Esophagus muscularis mucosa (tissue), 4 donors: ENCODE measurements around the gene ADD3. TPM values are rescaled to one million over a fixed set of nuclear protein-coding genes. Genes with fewer than 3 reads are reported as not detected.
"Not testable (repeated sequence)": the region's sequence is repeated elsewhere in the genome, so short reads cannot be mapped to it uniquely, and the experiment has no call there.

Source experiments
- DNase-seq: peaks from one replicate; pipeline ENCODE4 v3.0.0-alpha.2; 2017; ENCODE audit errors: extremely low spot score
- H3K27ac ChIP-seq, 4 donors: fragments of 200-600 bp; sonication (generic); replicated peaks in 1 of 4; 1 replicate in 3 of 4; 2 replicates in 1 of 4; pipeline ENCODE4 v1.5.1; 2016 to 2019; ENCODE audit warnings: mild to moderate bottlenecking in 1 of 4
- H3K27me3 ChIP-seq, 4 donors: fragments of 200-600 bp; sonication (generic); one replicate each; pipeline versions ENCODE4 v1.5.1 to v1.6.0; 2016 to 2019
- H3K36me3 ChIP-seq, 4 donors: fragments of 200-600 bp; sonication (generic); one replicate each; pipeline ENCODE4 v1.5.1; 2016 to 2019
- H3K4me1 ChIP-seq, 4 donors: fragments of 200-600 bp; sonication (generic); one replicate each; pipeline ENCODE4 v1.5.1; 2016 to 2019
- H3K4me3 ChIP-seq, 4 donors: fragments of 200-600 bp; sonication (generic); 1 replicate in 2 of 4; 2 replicates in 2 of 4; pipeline ENCODE4 v1.5.1; 2016 to 2019; ENCODE audit warnings: mild to moderate bottlenecking in 4 of 4, moderate library complexity in 1 of 4
- H3K9me3 ChIP-seq, 4 donors: fragments of 200-600 bp; sonication (generic); 1 replicate in 3 of 4; 2 replicates in 1 of 4; pipeline ENCODE4 v1.5.1; 2016 to 2019
- CTCF ChIP-seq, 3 experiments: fragments of 200-600 bp in 2 of 3; fragments of 450-650 bp in 1 of 3; sonication (generic) in 2 of 3; IDR thresholded peaks; one replicate each; pipeline ENCODE4 v1.5.1; 2017 to 2019; ENCODE audit warnings: antibody characterized with exemption in 3 of 3, mild to moderate bottlenecking in 2 of 3, moderate library complexity in 1 of 3
- EP300 ChIP-seq: sonication (generic); formaldehyde crosslinking; IDR thresholded peaks from one replicate; pipeline ENCODE4 v1.6.1; 2017; ENCODE audit warnings: antibody characterized with exemption
- POLR2A ChIP-seq: fragments of 450-650 bp; IDR thresholded peaks from one replicate; pipeline ENCODE4 v1.6.1; 2017; ENCODE audit warnings: antibody characterized with exemption, moderate library complexity, mild to moderate bottlenecking, low read depth
- POLR2AphosphoS5 ChIP-seq, 2 donors: sonication (generic); formaldehyde crosslinking; IDR thresholded peaks; one replicate each; pipeline ENCODE4 v1.6.1; 2017; ENCODE audit warnings: antibody characterized with exemption in 2 of 2
- WGBS: methylation state at CpG from one replicate; pipeline ENCODE4 v1.1.5; 2018; 5-methylcytosine and 5-hydroxymethylcytosine counted together
- intact Hi-C: fragments of 100-400 bp; cut with DNase I; formaldehyde crosslinking; loops from one replicate; pipeline ENCODE4 v1.15.1; 2023
- total RNA-seq, 4 donors: library from RNA; depleted of rRNA; stranded (reverse); fragments of >200 nt; gene quantifications; one replicate each; pipeline versions ENCODE4 v1.1.0 to v1.2.1, GENCODE V29; 2016

ADD3 gene
- total RNA-seq, 4 donors from 2014 or later, result 60.1 to 228 (median 99.2) TPM

GRCh38 chr10:110042181-110042580, 34.4 kb downstream of the ADD3 start:
- TF ChIP-seq EP300, result no peak
- no peak for TF ChIP-seq POLR2A
- TF ChIP-seq POLR2AphosphoS5 (IDR thresholded peaks at IDR 0.05), result no peak
- no peak for TF ChIP-seq CTCF (IDR thresholded peaks at IDR 0.05)
- Histone ChIP-seq H3K27ac (no peak overlapping the region), H3K4me3 (no peak overlapping the region), H3K27me3 (no peaks in the 10 kb centered on the region), H3K9me3 (no peaks in the 10 kb centered on the region), H3K36me3 (no peaks in the 10 kb centered on the region), H3K4me1 (peaks cover 4 to 14% (median 8%) of the 10 kb centered on the region in 4 donors)
- DNase-seq, result no peak
- WGBS, result 74% methylated on average over 3 of the region's 3 CpGs
- intact Hi-C loops, result no loop called here

GRCh38 chr10:110042891-110043290, 35.1 kb downstream of the ADD3 start:
- Histone ChIP-seq H3K27me3 (no peaks in the 10 kb centered on the region), H3K36me3 (no peaks in the 10 kb centered on the region), H3K4me1 (peaks cover 0 to 12% (median 6%) of the 10 kb centered on the region in 4 donors), H3K9me3 (no peaks in the 10 kb centered on the region), H3K27ac (no peak overlapping the region), H3K4me3 (no peak overlapping the region)
- TF ChIP-seq CTCF (IDR thresholded peaks at IDR 0.05) (no peak), POLR2A (no peak), EP300 (no peak), POLR2AphosphoS5 (IDR thresholded peaks at IDR 0.05) (no peak)
- DNase-seq, result no peak
- intact Hi-C loops, result no loop called here
- WGBS, result 91% methylated on average over 4 of the region's 4 CpGs

GRCh38 chr10:110044681-110045080, 36.9 kb downstream of the ADD3 start:
- H3K36me3 ChIP-seq, result no peaks in the 10 kb centered on the region
- DNase-seq, result no peak
- no peaks in the 10 kb centered on the region for H3K27me3 ChIP-seq
- no peak overlapping the region for H3K27ac ChIP-seq
- WGBS, result 90% methylated on average over 2 of the region's 2 CpGs
- H3K4me1 ChIP-seq, result peaks cover 0 to 12% (median 5%) of the 10 kb centered on the region in 4 donors
- intact Hi-C loops, result no loop called here
- H3K4me3 ChIP-seq, result no peak overlapping the region
- H3K9me3 ChIP-seq, result no peaks in the 10 kb centered on the region
- TF ChIP-seq CTCF (IDR thresholded peaks at IDR 0.05), result no peak
- no peak for TF ChIP-seq POLR2AphosphoS5 (IDR thresholded peaks at IDR 0.05)
- TF ChIP-seq EP300, result no peak
- TF ChIP-seq POLR2A, result no peak

GRCh38 chr10:110045772-110046171, 38.0 kb downstream of the ADD3 start:
- H3K4me1 ChIP-seq, result peaks cover 0 to 5% (median 2%) of the 10 kb centered on the region in 4 donors
- DNase-seq, result no peak
- H3K9me3 ChIP-seq, result no peaks in the 10 kb centered on the region
- H3K4me3 ChIP-seq, result no peak overlapping the region
- intact Hi-C loops, result no loop called here
- no peaks in the 10 kb centered on the region for H3K27me3 ChIP-seq
- no peaks in the 10 kb centered on the region for H3K36me3 ChIP-seq
- H3K27ac ChIP-seq, result no peak overlapping the region
- 83% methylated on average over 2 of the region's 2 CpGs for WGBS
- no peak for TF ChIP-seq POLR2A
- no peak for TF ChIP-seq CTCF (IDR thresholded peaks at IDR 0.05)
- no peak for TF ChIP-seq POLR2AphosphoS5 (IDR thresholded peaks at IDR 0.05)
- TF ChIP-seq EP300, result no peak

- H3K27ac ChIP-seq, DNase-seq, H3K4me3 ChIP-seq, H3K27me3 ChIP-seq, H3K36me3 ChIP-seq, H3K9me3 ChIP-seq, intact Hi-C loops: not testable (repeated sequence)
- WGBS, result 96% methylated on average over 2 of the region's 2 CpGs
- peaks cover 3 to 11% (median 4%) of the 10 kb centered on the region in 4 donors for H3K4me1 ChIP-seq
Measured at GRCh38 chr10:110048145-110048544, 40.4 kb downstream of the ADD3 start.
